HK-2 (cell line): ENCODE data around the gene OPN5.
"Not testable (repeated sequence)": the region's sequence is repeated elsewhere in the genome, so short reads cannot be mapped to it uniquely, and the experiment has no call there.

ENCODE experiments used
- DNase-seq: peaks from one replicate; pipeline ENCODE4 v3.0.0-alpha.2; 2018; ENCODE audit not compliant: unreplicated experiment

The OPN5 gene, protein sequence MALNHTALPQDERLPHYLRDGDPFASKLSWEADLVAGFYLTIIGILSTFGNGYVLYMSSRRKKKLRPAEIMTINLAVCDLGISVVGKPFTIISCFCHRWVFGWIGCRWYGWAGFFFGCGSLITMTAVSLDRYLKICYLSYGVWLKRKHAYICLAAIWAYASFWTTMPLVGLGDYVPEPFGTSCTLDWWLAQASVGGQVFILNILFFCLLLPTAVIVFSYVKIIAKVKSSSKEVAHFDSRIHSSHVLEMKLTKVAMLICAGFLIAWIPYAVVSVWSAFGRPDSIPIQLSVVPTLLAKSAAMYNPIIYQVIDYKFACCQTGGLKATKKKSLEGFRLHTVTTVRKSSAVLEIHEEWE

DNA sequence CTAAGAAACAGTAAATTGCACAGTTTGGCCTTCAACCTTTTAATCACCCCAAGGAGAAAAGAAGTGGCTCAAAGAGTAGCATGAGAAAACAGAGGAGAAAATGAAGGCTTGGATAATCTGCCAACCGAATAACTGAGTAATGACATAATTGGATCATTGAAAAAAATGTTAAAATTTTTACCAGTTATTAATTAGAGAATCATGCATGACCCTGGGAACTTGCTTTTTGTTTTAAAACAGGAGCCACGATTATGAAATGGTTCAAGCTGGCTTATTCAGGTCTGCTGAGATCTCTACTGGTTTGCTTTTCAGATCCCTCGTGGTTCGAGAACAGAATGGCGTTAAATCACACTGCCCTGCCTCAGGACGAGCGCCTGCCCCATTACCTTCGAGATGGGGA, at the start of gene OPN5:
OPN5 (plus strand) TSS at position 301 of the 400 bp plus-strand sequence; CDS start at position 336, 35 bp downstream.
- DNase-seq: no peak

DNA sequence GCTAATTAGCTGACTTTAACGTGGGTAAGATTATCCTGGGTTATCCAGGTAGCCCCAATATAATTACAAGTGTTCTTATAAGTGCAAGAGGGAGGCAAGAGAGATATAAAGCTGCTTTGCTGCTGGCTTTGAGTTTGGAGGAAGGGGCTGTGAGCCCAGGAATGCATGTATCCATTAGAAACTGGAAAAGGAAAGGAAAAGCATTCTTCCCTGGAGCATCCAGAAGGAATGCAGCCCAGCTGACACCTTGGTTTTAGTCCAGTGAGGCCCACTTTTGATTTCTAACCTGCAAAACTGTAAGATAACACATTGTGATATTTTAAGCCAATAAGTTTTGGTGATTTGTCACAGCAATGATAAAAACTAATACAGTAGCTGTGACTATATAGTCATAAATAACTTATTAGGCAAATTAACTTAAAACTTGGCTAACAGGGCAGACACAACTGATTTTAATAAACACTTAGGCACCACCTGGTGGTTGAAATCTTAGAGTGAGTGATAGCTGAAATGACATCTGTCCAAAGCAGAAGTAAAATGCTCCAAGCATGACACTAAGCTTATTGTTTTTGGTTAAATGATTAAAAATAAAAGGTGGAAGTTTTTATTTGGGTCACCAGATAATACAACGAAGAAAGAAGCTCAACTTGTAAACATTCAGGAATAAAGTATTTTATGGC, 47.8 kb upstream of the OPN5 start:
- DNase-seq: no peak

DNA sequence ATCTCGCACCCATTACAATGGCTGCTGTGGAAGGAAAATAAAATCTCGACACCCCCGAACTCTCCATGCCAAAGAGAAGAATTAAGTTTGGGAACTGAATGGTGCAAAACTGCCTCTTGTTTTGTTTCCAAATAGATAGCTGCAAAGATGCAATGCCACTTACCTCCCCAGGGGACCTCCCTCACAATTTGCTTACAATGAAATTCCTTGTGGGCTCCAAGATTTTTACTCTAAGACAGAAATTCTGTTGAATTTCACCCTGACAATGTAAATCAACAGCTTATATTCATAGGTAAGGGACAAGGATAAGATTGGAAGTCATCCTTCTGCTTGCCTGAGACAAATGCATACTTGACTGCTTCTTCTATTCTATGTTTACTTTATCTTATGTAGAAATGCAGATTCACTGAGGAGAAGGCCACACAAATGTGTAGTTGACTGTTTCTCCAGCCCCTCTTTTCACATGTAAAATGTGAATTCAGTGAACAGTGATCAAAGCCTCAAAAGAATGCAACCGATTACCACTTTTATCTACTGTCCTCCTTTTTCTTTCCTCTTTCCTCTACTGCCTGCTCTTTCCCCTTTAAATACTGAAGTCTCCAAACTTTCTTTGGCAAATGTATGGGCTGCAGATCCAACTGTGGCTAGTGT, 46.9 kb upstream of the OPN5 start:
- no peak for DNase-seq

DNA sequence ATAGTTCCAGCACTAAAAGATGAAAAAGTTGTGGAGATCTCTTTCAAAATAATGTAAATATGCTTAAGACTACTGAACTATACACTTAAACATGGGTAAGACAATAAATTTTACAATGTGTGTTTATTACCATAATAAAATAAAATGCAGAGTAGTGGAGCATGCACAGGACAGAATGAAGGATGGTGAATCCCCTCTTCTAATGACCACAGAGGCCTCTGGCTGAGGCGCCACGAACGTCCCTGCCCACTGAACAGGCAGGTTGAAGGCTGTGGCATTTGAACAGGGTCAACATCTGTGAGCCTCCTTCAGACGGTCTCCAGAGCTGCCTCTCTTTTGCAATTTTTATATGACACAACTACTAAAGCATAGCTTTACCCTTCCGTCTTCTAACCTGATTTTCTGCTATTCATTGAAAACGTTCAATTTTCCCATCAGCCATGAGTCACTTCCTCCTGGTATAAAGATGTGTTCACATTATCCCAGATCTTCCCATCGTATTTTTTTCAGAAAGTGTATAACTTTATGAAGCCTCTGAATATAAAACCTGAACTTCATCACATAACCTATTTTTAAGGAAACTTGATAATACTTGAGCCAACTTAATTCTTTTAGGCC, 45.6 kb upstream of the OPN5 start:
- DNase-seq: no peak

DNA sequence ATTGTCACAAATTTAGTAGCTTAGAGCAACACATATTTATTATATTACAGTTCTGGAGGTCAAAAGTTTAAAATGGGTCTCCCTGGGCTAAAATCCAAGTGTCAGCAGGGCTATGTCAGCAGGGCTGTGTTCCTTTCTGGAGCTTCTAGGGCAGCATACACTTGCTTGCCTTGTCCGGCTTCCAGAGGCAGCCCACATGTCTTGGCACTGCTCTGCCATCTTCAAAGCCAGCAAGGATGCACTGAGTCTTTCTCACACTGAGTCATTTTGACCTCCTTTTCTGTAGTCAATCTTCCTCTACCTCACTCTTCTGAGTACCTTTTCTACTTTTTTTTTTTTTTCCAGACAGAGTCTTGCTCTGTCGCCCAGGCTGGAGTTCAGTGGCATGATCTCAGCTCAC, 44.4 kb upstream of the OPN5 start:
- DNase-seq: no peak

DNA sequence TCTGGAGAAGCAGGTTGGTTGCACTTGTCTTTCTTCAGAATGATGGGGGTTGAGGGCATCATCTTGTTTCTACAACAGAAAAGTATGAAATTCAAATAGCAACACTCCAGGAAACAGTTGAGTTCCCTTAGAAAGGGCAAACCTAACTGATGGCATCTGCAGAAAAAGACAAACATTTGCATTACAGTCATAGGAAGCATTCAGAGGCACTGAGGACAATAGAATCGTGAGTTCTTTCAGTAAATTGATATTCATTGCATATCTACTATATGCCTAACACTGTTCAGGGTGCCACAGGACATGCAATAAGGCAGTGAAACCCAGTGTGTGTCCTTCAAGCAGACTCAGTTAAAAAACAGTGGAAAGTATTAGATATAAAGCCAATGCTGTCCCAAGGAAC, 41.1 kb upstream of the OPN5 start:
- DNase-seq: no peak

DNA sequence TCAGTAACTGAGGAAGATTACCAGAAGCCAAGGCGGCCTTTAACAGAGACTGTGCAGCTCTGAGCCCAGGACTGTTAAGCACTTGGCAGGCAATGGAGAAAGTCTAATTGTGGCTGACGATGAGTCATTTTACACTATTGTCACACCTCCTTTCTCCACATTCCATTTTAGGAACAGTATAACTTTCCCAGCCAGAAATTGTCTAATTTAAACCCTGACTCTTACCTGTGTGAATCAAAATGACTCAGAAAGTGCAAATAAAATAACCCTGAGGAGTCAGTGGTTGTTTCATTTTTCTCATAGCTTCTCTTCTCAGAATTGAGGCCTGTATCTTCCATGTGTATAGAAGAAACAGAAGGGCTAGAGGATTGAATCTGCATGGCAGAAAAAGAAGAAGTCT, 40.0 kb upstream of the OPN5 start:
- DNase-seq: no peak

DNA sequence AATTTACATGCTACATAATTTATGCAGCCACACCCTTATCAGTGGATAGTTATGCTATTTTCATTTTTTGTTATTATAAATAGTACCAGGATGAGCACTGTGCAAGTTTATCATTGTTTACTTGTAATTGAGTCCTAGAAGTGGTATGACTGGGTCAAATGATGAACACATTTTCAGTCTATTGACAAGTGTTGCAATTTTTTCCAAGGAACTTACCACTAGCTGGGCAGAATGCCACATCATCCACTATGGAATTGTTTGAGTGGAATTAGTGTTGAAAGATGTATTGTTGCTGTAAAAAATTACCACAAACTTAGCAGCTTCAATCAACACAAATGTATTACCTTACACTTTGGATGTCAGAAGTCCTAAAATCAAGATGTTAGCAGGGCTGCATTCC, 38.1 kb upstream of the OPN5 start:
- no peak for DNase-seq

DNA sequence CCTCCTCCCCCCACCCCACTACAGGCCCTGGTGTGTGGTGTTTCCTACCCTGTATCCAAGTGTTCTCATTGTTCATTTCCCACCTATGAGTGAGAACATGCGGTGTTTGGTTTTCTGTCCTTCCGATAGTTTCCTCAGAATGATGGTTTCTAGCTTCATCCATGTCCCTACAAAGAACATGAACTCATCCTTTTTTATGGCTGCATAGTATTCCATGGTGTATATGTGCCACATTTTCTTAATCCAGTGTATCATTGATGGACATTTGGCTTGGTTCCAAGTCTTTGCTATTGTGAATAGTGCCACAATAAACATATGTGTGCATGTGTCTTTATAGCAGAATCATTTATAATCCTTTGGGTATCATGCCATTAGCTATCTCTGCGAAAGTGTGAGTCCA, 36.6 kb upstream of the OPN5 start:
- not testable (repeated sequence) for DNase-seq

DNA sequence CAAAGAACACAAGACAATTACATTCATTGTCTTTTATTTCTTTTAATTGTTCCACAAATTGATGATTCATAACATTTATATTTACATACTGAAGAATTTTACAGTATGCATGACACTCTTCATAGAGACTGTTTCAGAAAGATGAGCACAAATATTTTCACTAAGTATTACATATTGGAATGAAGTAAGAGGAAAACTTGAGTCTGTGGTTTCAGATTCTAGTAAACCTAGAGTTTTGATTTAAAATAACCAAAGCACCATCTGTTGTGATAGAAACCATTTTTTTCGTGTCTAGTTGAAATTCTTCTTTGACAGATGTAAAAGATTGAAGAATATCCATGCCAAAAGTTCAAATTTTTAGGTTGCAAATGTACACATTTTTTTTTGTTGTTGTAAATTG, 32.1 kb upstream of the OPN5 start:
- no peak for DNase-seq

DNA sequence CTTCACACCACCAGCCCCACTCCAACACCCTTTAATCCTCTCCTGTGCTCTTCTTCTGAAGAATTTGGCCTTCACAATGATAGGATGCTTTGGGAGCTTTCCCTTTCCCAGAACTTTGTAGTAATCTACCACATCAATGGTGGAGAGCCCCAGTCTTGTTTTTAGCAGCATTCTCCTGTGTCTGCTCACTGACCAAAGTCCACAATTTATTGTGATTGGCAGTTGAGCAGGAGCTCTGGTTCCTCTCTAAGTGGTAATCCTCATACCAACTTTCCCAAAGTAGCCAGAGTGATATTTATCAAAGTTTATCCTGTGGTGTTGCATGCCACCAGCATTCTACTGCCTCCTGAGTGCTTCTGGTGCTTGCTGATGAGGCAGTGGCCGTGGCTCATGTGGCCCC, 29.0 kb upstream of the OPN5 start:
- no peak for DNase-seq

DNA sequence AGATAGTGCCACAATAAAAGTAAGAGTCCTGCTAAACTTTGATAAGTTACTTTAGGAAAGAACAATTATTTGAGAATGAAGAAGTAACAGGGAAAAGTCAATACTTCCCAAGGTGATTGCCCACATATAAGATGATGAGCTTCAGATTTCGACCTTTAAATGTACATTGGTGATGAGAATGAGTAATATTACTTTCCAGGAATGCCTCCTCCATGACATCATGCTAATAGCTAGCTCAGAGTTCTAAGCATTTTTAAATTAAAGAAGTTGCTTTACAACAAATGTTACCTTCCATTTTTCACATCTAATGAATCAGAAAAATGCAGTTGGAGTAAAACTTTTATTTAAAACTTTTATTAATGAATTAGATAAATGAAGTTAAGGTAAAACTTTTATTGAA, 22.5 kb upstream of the OPN5 start:
- no peak for DNase-seq

DNA sequence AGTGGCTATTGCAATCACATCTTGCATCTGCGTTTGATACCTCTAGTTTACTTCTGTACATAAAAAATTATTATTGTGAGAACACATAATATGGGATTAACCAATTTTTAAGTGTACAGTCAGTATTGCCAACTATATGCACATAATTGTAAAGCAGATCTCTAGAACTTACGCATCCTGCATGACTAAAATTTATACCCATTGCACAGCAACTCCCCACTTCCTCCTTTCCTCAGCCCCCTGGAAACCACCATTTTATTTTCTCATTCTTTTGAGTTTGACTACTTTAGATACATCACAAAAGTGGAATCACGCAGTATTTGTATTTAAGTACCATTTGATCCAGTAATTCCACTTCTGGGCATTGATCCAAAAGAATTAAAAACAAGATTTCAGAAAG, 19.3 kb upstream of the OPN5 start:
- DNase-seq: no peak

DNA sequence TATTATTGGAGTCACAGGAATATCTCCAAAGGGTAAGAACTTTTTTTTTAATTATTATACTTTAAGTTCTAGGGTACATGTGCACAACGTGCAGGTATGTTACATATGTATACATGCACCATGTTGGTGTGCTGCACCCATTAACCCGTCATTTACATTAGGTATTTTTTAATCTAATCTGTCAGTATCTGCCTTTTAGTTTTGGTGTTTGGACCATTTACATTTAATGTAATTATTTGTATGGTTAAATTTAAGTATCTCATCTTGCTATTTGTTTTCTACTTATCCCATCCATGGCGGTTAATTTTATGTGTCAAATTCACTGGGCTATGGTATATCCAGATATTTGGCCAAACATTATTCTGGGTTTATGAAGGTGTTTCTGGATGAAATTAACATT, 15.4 kb upstream of the OPN5 start:
- no peak for DNase-seq

DNA sequence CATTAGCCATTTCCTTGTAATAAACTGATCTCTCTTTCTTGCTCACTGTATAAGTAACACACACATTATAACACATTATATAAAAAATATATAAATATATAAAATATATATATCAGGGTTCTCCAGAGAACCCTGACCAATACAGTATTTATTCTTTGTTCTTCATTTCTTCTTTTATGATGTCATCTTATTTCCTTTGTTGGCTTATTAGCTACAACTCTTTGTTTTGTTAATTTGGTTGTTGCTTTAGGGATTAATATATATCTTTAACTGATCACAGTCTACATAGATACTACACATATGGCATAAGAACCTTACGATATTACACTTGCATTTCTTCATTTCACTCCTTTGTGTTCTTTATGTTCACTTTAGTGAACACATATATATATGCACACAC, 14.7 kb upstream of the OPN5 start:
- no peak for DNase-seq

DNA sequence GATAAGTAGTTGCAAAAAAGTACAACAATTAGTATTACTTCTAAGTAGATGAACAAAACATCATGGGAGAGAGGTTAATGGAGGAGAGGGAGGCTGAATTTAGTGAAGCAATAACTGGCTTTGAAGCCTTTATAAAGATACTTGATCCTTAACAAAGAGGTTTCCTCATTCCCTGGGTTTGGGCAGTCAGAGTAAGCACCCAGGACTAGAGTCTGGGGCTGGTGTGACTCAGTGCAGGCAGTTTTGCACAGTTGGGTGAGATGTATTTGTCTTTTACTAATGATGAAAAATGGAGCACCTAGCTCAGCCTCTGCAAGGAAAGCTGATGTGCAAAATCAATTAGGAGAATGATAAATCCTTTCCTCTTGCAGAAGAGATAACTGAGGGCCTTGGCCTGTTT, 11.8 kb upstream of the OPN5 start:
- no peak for DNase-seq

DNA sequence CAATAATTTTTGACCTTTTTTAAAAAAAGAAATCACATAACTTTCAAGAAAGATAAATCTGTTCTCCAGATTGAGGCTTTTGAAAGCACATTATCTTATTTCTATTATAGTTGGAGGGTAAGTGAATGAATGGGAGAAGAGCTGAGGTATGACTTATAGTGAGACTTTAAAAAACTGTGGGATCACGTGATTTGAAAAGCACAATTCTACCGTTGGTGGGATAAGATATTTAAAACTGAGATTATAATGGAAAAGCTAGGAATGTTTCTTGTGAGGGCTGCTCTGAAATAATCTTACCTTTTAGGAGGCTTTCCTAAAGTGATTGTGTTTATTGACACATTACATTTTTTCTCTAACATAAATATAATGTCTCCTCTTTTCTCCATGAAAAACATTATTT, 9.5 kb upstream of the OPN5 start:
- no peak for DNase-seq

DNA sequence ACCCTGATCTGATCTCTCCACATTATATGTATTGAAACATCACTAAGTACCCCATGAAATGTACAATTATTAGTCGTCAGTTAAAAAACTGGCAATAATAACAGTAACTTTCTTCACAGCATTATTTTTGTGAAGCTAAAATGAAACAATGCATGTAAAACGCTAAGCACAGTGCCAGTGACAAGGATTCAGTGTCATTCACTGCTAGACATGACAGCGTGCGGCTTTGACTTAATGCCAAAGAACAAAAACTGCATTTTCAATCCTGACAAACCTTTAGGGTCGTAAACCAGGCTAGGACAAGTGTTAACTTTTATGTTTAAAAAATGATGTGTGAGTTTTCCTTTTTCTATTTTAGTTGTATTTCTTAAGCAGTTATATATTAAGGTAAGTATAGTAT, 8.8 kb upstream of the OPN5 start:
- no peak for DNase-seq

DNA sequence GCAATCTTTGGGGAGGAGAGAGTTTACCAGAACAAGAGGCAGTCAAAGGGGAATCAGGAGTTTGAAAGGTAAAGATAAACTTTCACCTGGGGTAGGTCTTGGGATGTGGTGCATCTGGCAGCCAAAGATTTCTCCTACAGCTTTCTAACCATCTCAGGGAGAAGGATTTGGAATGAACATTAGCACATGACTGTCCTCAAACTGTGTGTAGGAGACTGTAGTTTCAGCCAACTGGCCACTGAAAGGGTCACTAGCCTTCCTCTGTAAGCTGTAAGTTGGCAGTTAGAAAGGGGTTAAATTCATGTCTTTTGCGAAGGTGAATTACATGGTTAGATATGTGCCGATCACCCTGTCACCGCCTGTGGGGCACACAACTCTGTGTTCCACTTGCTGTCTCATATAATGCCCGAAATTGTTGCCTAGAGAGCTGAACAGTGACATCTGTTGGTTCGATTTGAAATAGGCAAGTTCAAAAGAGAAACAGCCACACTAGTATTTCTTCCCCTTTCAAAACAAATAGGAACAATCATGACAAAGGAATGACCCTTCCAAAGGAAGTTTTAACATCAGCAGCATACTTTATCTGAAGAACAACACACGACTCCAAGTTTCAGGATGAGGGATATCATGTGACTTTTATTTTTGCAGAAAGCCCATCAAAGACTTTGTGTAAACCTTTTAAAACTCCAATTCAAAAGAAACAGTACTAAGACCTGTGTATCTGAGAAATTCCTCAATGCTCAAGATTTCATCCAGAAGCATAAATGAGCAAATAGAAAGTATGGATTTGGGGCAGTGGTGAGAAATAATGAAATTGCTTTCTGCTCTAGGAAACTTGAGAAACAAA, 1.1 kb upstream of the OPN5 start:
- DNase-seq: peak; percentile 31

DNA sequence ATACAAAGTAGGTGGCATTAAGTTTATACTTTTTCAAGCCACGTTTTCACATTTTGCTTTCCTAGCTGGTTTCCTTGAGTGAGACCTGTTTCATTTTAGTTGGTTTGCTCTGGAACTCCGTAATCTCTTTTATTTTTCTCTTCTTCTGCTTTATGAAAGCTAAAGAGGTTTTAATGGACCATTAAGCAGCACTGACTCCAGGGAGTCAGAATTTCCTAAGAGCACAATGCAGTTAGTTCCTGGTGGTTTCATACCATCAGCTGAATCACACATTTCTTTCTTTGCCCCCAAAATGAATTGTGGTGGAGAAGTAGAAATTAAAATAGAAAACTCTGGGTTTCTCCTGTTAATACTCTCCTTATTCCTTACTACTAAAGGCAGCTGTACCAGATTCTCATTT, 3.4 kb downstream of the OPN5 start:
- DNase-seq: no peak

DNA sequence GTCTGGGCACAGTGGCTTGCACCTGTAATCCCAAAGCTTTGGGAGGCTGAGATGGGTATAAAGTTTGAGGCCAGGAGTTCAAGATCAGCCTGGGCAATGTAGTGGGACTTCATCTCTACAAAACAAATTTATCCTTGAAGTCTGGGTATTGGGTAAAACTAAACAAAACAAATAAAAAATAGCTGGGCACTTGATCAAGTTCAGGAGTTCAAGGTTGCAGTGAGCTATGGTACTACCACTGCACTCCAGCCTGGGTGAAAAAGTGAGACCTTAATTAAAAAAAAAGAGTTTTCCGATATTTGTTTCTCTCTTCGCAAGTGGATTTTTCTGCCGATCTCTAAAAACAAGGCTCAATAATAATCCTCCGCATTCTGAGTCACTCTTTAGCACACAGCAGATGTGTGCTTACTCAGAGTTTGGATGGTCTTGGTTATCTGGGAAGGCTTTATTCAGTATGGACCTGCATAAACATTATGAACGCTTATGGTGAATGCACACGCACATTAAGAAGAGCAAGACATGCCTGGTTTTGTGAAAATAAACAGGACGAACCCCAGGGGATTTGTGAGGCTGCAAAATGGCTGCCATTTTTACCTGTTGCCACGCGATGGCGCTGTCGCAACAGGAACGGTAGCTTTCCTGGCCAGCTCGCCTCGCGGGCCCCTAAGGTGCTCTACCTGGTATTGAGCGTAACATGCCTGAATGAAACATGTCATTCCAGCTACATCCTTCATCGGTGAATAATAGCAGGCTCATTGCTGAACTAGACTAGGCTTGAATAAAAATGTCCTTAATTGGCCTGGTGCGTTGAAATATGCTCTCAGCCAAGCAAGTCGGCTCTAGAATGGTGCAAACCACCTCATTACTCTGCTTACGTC, 6.0 kb downstream of the OPN5 start:
- DNase-seq: peak; percentile 41
